DND-41 (cell line): ENCODE results near the gene TCF7L2.

Source experiments
- ATAC-seq: fragments of 200-7000 bp; cut with Tn5 transposase; 3 replicates; pipeline ENCODE4 v1.9.1; 2021; ENCODE audit warnings: low read depth; ENCODE audit not compliant: insufficient read depth
- DNase-seq: peaks from one replicate; pipeline ENCODE4 v3.0.0-alpha.2; 2020
- H2AFZ ChIP-seq: 2 replicates; pipeline ENCODE4 v1.6.0; 2012; ENCODE audit warnings: low read depth, low read length
- H3K27ac ChIP-seq: 2 replicates; pipeline ENCODE4 v1.5.1; 2012; ENCODE audit warnings: low read length, inconsistent platforms
- H3K27me3 ChIP-seq: fragments of 200-600 bp; sonication (generic); 2 replicates; pipeline ENCODE4 v1.6.0; 2012; ENCODE audit warnings: low read length, mild to moderate bottlenecking, inconsistent platforms; ENCODE audit not compliant: insufficient read depth, poor library complexity
- H3K36me3 ChIP-seq: 2 replicates; pipeline ENCODE4 v1.5.1; 2012; ENCODE audit warnings: low read length, inconsistent platforms; ENCODE audit not compliant: insufficient read depth
- H3K4me1 ChIP-seq: 2 replicates; pipeline ENCODE4 v1.5.1; 2012; ENCODE audit warnings: mild to moderate bottlenecking, low read length; ENCODE audit not compliant: insufficient read depth
- H3K4me2 ChIP-seq: 2 replicates; pipeline ENCODE4 v1.6.0; 2012; ENCODE audit warnings: mild to moderate bottlenecking, moderate library complexity, low read length, inconsistent platforms; ENCODE audit not compliant: insufficient read depth
- H3K4me3 ChIP-seq, 2 experiments: fragments of 200-600 bp in 1 of 2; shearing (Covaris generic) in 1 of 2; 2 replicates each; pipeline ENCODE4 v1.5.1; 2012 to 2016; ENCODE audit warnings: inconsistent platforms in 2 of 2, low read length in 2 of 2, mild to moderate bottlenecking in 2 of 2, low read depth in 1 of 2, moderate library complexity in 1 of 2
- H3K79me2 ChIP-seq: 2 replicates; pipeline ENCODE4 v1.6.0; 2012; ENCODE audit warnings: low read length, inconsistent platforms; ENCODE audit not compliant: insufficient read depth
- H3K9ac ChIP-seq: 2 replicates; pipeline ENCODE4 v1.6.0; 2012; ENCODE audit warnings: low read depth, mild to moderate bottlenecking, inconsistent platforms, low read length, moderate library complexity
- H3K9me3 ChIP-seq: 2 replicates; pipeline ENCODE4 v1.5.1; 2012; ENCODE audit warnings: low read length, moderate library complexity, mild to moderate bottlenecking, inconsistent platforms; ENCODE audit not compliant: insufficient read depth, severe bottlenecking
- H4K20me1 ChIP-seq: 2 replicates; pipeline ENCODE4 v1.6.0; 2012; ENCODE audit warnings: low read length; ENCODE audit not compliant: insufficient read depth
- EZH2 ChIP-seq: IDR thresholded peaks from 3 replicates; pipeline ENCODE4 v1.6.1; 2012; ENCODE audit warnings: borderline replicate concordance, low read depth, mild to moderate bottlenecking, moderate library complexity, low read length, inconsistent platforms; ENCODE audit not compliant: severe bottlenecking
- TF ChIP-seq, protein P1 (sequence below): IDR thresholded peaks from 2 replicates; pipeline ENCODE4 v1.5.1; 2012; ENCODE audit warnings: borderline replicate concordance, low read length, moderate library complexity, mild to moderate bottlenecking; ENCODE audit not compliant: poor library complexity, severe bottlenecking; ENCODE audit errors: extremely low read depth

Gene TCF7L2

DNA sequence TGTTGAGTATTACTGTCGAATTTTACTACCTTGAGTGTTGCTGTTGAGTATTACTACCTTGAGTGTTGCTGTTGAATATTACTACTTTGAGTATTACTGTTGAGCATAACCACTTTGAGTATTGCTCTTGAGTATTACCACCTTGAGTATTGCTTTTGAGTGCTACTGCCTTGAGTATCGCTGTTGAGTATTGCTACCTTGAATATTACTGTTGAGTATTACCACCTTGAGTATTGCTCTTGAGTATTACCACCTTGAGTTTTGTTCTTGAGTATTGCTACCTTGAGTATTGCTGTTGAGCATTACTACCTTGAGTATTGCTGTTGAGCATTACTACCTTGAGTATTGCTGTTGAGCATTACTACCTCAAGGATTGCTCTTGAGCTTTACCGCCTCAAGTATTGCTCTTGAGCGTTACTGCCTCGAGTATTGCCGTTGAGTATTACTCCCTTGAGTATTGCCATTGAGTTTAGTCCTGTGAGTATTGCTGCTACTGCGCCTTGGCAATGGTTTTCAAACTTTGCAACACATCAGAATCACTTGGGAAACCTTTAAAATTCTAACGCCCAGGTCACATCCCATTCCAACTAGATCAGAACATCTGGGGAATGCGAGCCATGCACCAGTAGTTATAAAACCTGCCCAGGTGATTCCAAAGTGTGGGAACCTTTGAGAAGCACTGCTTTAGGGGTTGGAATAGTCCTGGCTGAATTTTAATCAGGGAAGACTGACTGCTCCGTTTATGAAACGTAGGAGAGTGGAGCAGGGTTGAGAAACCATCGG, 61.7 kb downstream of the TCF7L2 start:
- Histone ChIP-seq H3K27me3 (no peaks in the 10 kb centered on the region), H3K36me3 (peaks cover 3% of the 10 kb centered on the region; the same call in 1 of the 2 replicates), H3K9ac (no peak overlapping the region), H4K20me1 (peaks cover 81% of the 10 kb centered on the region), H2AFZ (no peak overlapping the region), H3K27ac (no peak overlapping the region), H3K4me2 (no peak overlapping the region), H3K4me3 (no peak overlapping the region), H3K79me2 (peaks cover 91% of the 10 kb centered on the region), H3K4me1 (peaks cover 21% of the 10 kb centered on the region), H3K9me3 (no peaks in the 10 kb centered on the region)
- DNase-seq (no peak), ATAC-seq (no peak)
- TF ChIP-seq EZH2, result no peak
- TF ChIP-seq, protein P1, sequence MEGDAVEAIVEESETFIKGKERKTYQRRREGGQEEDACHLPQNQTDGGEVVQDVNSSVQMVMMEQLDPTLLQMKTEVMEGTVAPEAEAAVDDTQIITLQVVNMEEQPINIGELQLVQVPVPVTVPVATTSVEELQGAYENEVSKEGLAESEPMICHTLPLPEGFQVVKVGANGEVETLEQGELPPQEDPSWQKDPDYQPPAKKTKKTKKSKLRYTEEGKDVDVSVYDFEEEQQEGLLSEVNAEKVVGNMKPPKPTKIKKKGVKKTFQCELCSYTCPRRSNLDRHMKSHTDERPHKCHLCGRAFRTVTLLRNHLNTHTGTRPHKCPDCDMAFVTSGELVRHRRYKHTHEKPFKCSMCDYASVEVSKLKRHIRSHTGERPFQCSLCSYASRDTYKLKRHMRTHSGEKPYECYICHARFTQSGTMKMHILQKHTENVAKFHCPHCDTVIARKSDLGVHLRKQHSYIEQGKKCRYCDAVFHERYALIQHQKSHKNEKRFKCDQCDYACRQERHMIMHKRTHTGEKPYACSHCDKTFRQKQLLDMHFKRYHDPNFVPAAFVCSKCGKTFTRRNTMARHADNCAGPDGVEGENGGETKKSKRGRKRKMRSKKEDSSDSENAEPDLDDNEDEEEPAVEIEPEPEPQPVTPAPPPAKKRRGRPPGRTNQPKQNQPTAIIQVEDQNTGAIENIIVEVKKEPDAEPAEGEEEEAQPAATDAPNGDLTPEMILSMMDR, result no peak

DNA sequence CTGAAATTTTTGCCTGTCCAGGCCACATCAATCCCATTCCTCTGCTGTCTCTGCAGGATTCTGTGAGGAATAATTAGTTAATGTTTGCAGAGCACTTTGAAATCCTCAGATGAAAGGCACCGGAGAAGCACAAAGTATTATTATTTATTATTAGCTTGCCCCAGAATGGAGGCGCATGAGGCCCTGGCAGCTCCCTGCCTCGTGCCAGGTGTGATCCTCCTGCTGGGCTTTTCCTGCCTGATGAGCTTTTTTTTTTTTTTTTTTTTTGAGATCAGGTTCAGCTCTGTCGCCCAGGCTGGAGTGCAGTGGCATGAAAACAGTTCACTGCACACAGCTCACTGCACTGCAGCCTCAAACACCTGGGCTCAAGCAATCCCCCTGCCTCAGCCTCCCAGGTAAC, 65.2 kb downstream of the TCF7L2 start:
- Histone ChIP-seq H3K4me2 (no peak overlapping the region), H4K20me1 (peaks cover 85% of the 10 kb centered on the region)
- TF ChIP-seq, protein P1, result no peak
- no peak for TF ChIP-seq EZH2

DNA sequence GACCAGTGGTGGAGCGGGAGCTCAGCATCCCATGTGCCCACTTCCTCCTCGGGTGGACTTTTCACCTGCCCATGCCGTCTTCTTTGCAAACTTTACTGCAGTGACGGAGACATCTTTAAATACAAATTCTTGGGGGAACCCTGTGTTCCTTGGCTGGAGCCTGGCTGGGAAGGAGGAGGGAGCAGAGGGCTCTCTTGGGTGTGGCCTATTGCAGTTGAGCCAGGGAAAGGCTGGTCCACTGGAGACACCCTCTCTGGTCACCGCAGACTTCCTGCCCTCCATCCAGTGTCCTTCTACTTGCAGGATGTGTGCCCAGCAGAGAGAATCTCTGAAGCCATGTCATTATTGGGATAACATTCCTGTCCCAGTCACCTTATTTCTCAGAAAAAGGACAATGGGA, 67.3 kb downstream of the TCF7L2 start:
- peaks cover 86% of the 10 kb centered on the region for H4K20me1 ChIP-seq
- no peak overlapping the region for H3K4me3 ChIP-seq

More for the DNA sequence above, 65.2 kb downstream of the TCF7L2 start:
- Histone ChIP-seq H3K9me3 (no peaks in the 10 kb centered on the region), H3K27me3 (no peaks in the 10 kb centered on the region), H2AFZ (no peak overlapping the region), H3K36me3 (no peaks in the 10 kb centered on the region), H3K4me3 (no peak overlapping the region), H3K27ac (no peak overlapping the region), H3K9ac (no peak overlapping the region), H3K4me1 (no peaks in the 10 kb centered on the region), H3K79me2 (peaks cover 96% of the 10 kb centered on the region)
- ATAC-seq, result no peak
- no peak for DNase-seq

More for the DNA sequence above, 67.3 kb downstream of the TCF7L2 start:
- H3K27ac ChIP-seq, result no peak overlapping the region
- peaks cover 3% of the 10 kb centered on the region; the same call in 1 of the 2 replicates for H3K36me3 ChIP-seq
- no peak overlapping the region for H3K4me2 ChIP-seq
- H3K4me1 ChIP-seq, result no peaks in the 10 kb centered on the region
- no peak for ATAC-seq
- H2AFZ ChIP-seq, result no peak overlapping the region
- no peak overlapping the region for H3K9ac ChIP-seq
- H3K27me3 ChIP-seq, result no peaks in the 10 kb centered on the region
- peaks cover 95% of the 10 kb centered on the region for H3K79me2 ChIP-seq
- no peak for TF ChIP-seq EZH2
- TF ChIP-seq, protein P1, result no peak
- DNase-seq, result no peak
- no peaks in the 10 kb centered on the region for H3K9me3 ChIP-seq
